ENCODE results near the gene GYS1. TPM values are rescaled to one million over a fixed set of nuclear protein-coding genes. Genes with fewer than 3 reads are reported as not detected.
"Not testable (repeated sequence)": the region's sequence is repeated elsewhere in the genome, so short reads cannot be mapped to it uniquely, and the experiment has no call there.

GYS1 gene
- polyA plus RNA-seq (2013, experiment 1 of 2), result 20.1 TPM
- polyA plus RNA-seq (2013, experiment 2 of 2), result 19.3 TPM

- Histone ChIP-seq H3K4me1 (ENCODE audit: control insufficient read depth, low read depth, low read length) (no peaks in the 10 kb centered on the region), H2BK120ac (ENCODE audit: low read depth, low read length) (no peak within 1 kb of the TSS), H3K4ac (ENCODE audit: low read depth, low read length) (peak within 1 kb of the TSS; percentile 60), H3K4me2 (ENCODE audit: low read length) (peak within 1 kb of the TSS; percentile 78), H3K23ac (ENCODE audit: low read length) (no peak within 1 kb of the TSS), H3K18ac (ENCODE audit: low read length) (peak within 1 kb of the TSS; percentile 3), H4K8ac (ENCODE audit: low read depth, low read length) (no peak within 1 kb of the TSS), H3K36me3 (ENCODE audit: control insufficient read depth, insufficient read depth, low read length) (no peaks in the 10 kb centered on the region), H3K56ac (ENCODE audit: low read length) (peak within 1 kb of the TSS; percentile 95), H4K5ac (ENCODE audit: low read length) (no peak within 1 kb of the TSS), H2BK5ac (ENCODE audit: low read length) (peak within 1 kb of the TSS; percentile 51), H3K79me1 (ENCODE audit: low read length) (peaks cover 23% of the 10 kb centered on the region), H3K27me3 (ENCODE audit: insufficient read depth, low read length, poor library complexity) (no peaks in the 10 kb centered on the region), H2AK5ac (ENCODE audit: low read length) (peak within 1 kb of the TSS; percentile 76), H3K27ac (ENCODE audit: low read depth, low read length) (peak within 1 kb of the TSS; percentile 86), H3K4me3 (ENCODE audit: low read length) (peak within 1 kb of the TSS; percentile 97), H2BK15ac (replicated peaks; ENCODE audit: low read depth) (no peak within 1 kb of the TSS), H3K79me2 (ENCODE audit: control insufficient read depth, insufficient read depth, low read length) (peaks cover 22% of the 10 kb centered on the region), H3K9ac (ENCODE audit: low read length) (peak within 1 kb of the TSS; percentile 89)
- peak; percentile 100 for DNase-seq
- no CpG with 5 or more reads among the region's 56 CpGs for WGBS (ENCODE audit: extremely low coverage, insufficient coverage, low lambda C conversion rate)
Observed at GRCh38 chr19:48993175-48994034, at the start of gene GYS1, which contains the start of gene RUVBL2. GYS1 (minus strand) TSS chr19:48993309; CDS start chr19:48993112, 197 bp downstream. RUVBL2 (plus strand) TSS chr19:48993887; CDS start chr19:48993912, 25 bp downstream.

GRCh38 chr19:49042666-49043065, 49.6 kb upstream of the GYS1 start:
- H3K56ac ChIP-seq (ENCODE audit: low read length); DNase-seq; H4K8ac ChIP-seq (ENCODE audit: low read depth, low read length); H3K4me2 ChIP-seq (ENCODE audit: low read length); H3K36me3 ChIP-seq (ENCODE audit: control insufficient read depth, insufficient read depth, low read length); H3K23ac ChIP-seq (ENCODE audit: low read length); H2BK120ac ChIP-seq (ENCODE audit: low read depth, low read length); H2AK5ac ChIP-seq (ENCODE audit: low read length); H3K79me1 ChIP-seq (ENCODE audit: low read length); H3K27ac ChIP-seq (ENCODE audit: low read depth, low read length); H3K4ac ChIP-seq (ENCODE audit: low read depth, low read length); H3K4me1 ChIP-seq (ENCODE audit: control insufficient read depth, low read depth, low read length); H4K5ac ChIP-seq (ENCODE audit: low read length); H2BK15ac ChIP-seq (replicated peaks; ENCODE audit: low read depth); H3K4me3 ChIP-seq (ENCODE audit: low read length); H3K18ac ChIP-seq (ENCODE audit: low read length); H3K27me3 ChIP-seq (ENCODE audit: insufficient read depth, low read length, poor library complexity); H3K79me2 ChIP-seq (ENCODE audit: control insufficient read depth, insufficient read depth, low read length); H2BK5ac ChIP-seq (ENCODE audit: low read length); H3K9ac ChIP-seq (ENCODE audit: low read length): not testable (repeated sequence)
- WGBS (ENCODE audit: extremely low coverage, insufficient coverage, low lambda C conversion rate), result no CpG with 5 or more reads among the region's 4 CpGs

DNA sequence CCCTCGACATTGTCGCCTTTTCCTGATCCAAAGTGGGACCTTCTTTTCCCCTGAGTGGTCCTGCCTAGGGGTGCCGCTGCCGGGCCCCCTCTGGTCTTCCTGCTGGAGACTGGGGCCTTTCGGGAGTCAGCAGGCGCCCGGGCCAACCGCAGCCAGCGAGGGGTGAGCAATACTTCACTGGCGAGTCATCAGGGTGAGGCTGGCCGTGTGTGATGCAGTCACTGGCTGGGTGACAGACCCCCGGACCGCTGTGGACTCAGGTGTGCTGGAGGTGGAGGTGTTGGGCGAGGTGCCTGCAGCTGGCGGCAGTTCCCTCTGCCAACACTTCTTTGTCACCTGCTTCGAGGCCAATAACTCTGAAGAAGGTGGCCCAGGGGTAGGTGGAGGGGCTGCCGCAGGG, 49.1 kb upstream of the GYS1 start:
- Histone ChIP-seq H3K36me3 (ENCODE audit: control insufficient read depth, insufficient read depth, low read length) (no peaks in the 10 kb centered on the region), H3K23ac (ENCODE audit: low read length) (no peak overlapping the region), H3K56ac (ENCODE audit: low read length) (no peak overlapping the region), H3K27ac (ENCODE audit: low read depth, low read length) (no peak overlapping the region), H2BK15ac (replicated peaks; ENCODE audit: low read depth) (no peak overlapping the region), H2BK120ac (ENCODE audit: low read depth, low read length) (no peak overlapping the region), H2BK5ac (ENCODE audit: low read length) (no peak overlapping the region), H3K4ac (ENCODE audit: low read depth, low read length) (no peak overlapping the region), H4K5ac (ENCODE audit: low read length) (no peak overlapping the region), H3K18ac (ENCODE audit: low read length) (no peak overlapping the region), H3K9ac (ENCODE audit: low read length) (no peak overlapping the region), H3K4me3 (ENCODE audit: low read length) (no peak overlapping the region), H2AK5ac (ENCODE audit: low read length) (no peak overlapping the region), H3K79me2 (ENCODE audit: control insufficient read depth, insufficient read depth, low read length) (no peaks in the 10 kb centered on the region), H4K8ac (ENCODE audit: low read depth, low read length) (no peak overlapping the region), H3K27me3 (ENCODE audit: insufficient read depth, low read length, poor library complexity) (no peaks in the 10 kb centered on the region), H3K4me1 (ENCODE audit: control insufficient read depth, low read depth, low read length) (no peaks in the 10 kb centered on the region), H3K4me2 (ENCODE audit: low read length) (no peak overlapping the region), H3K79me1 (ENCODE audit: low read length) (no peaks in the 10 kb centered on the region)
- DNase-seq, result peak; percentile 23
- WGBS (ENCODE audit: extremely low coverage, insufficient coverage, low lambda C conversion rate), result no CpG with 5 or more reads among the region's 17 CpGs

- not testable (repeated sequence) for H3K4ac ChIP-seq (ENCODE audit: low read depth, low read length)
Observed at GRCh38 chr19:49039736-49040135, 46.6 kb upstream of the GYS1 start.

DNA sequence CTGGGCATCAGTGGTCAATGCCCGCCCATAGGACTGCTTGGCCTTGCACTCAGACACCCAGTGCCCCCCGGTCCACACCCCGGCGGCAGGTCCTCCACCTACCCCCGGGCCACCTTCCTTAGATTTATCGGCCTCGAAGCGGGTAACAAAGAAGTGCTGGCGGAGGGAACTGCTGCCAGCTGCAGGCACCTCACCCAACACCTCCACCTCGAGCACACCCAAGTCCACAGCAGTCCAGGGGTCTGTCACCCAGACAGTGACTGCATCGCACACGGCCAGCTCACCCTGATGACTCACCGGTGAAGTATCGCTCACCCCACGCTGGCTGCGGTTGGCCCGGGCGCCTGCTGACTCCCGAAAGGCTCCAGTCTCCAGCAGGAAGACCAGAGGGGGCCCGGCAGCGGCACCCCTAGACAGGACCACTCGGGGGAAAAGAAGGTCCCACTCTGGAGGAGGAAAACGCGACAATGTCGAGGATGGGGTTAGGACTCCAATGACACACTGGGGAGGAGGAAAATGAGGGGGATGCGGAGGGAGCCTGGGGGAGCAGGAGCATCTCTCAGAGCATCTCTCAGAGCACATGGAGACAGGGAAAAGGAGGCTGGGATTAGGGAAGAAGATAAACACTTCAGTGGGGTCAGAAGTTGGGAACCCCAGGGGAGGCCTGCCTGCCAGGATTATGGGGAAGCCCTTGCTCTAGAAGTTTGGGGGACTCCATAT, 45.6 kb upstream of the GYS1 start:
- not testable (repeated sequence) for H3K79me2 ChIP-seq (ENCODE audit: control insufficient read depth, insufficient read depth, low read length); H3K36me3 ChIP-seq (ENCODE audit: control insufficient read depth, insufficient read depth, low read length); DNase-seq; H3K79me1 ChIP-seq (ENCODE audit: low read length); H3K4me3 ChIP-seq (ENCODE audit: low read length); H2BK5ac ChIP-seq (ENCODE audit: low read length); H3K56ac ChIP-seq (ENCODE audit: low read length); H3K4me2 ChIP-seq (ENCODE audit: low read length); H3K9ac ChIP-seq (ENCODE audit: low read length); H3K23ac ChIP-seq (ENCODE audit: low read length); H3K4ac ChIP-seq (ENCODE audit: low read depth, low read length); H3K27me3 ChIP-seq (ENCODE audit: insufficient read depth, low read length, poor library complexity); H2AK5ac ChIP-seq (ENCODE audit: low read length); H3K4me1 ChIP-seq (ENCODE audit: control insufficient read depth, low read depth, low read length); H2BK120ac ChIP-seq (ENCODE audit: low read depth, low read length); H3K27ac ChIP-seq (ENCODE audit: low read depth, low read length); H4K5ac ChIP-seq (ENCODE audit: low read length); H2BK15ac ChIP-seq (replicated peaks; ENCODE audit: low read depth); H4K8ac ChIP-seq (ENCODE audit: low read depth, low read length); H3K18ac ChIP-seq (ENCODE audit: low read length)
- WGBS (ENCODE audit: extremely low coverage, insufficient coverage, low lambda C conversion rate), result no CpG with 5 or more reads among the region's 26 CpGs

More at GRCh38 chr19:49039736-49040135, 46.6 kb upstream of the GYS1 start:
- H2AK5ac ChIP-seq (ENCODE audit: low read length); H2BK15ac ChIP-seq (replicated peaks; ENCODE audit: low read depth); H3K18ac ChIP-seq (ENCODE audit: low read length); H4K8ac ChIP-seq (ENCODE audit: low read depth, low read length); DNase-seq; H3K9ac ChIP-seq (ENCODE audit: low read length); H4K5ac ChIP-seq (ENCODE audit: low read length); H3K4me2 ChIP-seq (ENCODE audit: low read length); H3K4me1 ChIP-seq (ENCODE audit: control insufficient read depth, low read depth, low read length); H2BK120ac ChIP-seq (ENCODE audit: low read depth, low read length); H3K79me1 ChIP-seq (ENCODE audit: low read length); H3K27ac ChIP-seq (ENCODE audit: low read depth, low read length); H3K36me3 ChIP-seq (ENCODE audit: control insufficient read depth, insufficient read depth, low read length); H3K56ac ChIP-seq (ENCODE audit: low read length); H2BK5ac ChIP-seq (ENCODE audit: low read length); H3K27me3 ChIP-seq (ENCODE audit: insufficient read depth, low read length, poor library complexity); H3K23ac ChIP-seq (ENCODE audit: low read length); H3K4me3 ChIP-seq (ENCODE audit: low read length); H3K79me2 ChIP-seq (ENCODE audit: control insufficient read depth, insufficient read depth, low read length): not testable (repeated sequence)
- no CpG with 5 or more reads among the region's 9 CpGs for WGBS (ENCODE audit: extremely low coverage, insufficient coverage, low lambda C conversion rate)
